SK-N-SH (cell line): ENCODE results near the gene APOF.
"Not testable (repeated sequence)": the region's sequence is repeated elsewhere in the genome, so short reads cannot be mapped to it uniquely, and the experiment has no call there.

Source experiments
- EP300 ChIP-seq, 2 experiments: IDR thresholded peaks; 2 replicates each; pipeline versions ENCODE4 v1.4.0 to v1.6.1; 2012; ENCODE audit warnings: borderline replicate concordance in 1 of 2, low read depth in 1 of 2, low read length in 1 of 2
- EZH2phosphoT487 ChIP-seq: fragments of 200-600 bp; sonication (generic); IDR thresholded peaks from 2 replicates; pipeline ENCODE4 v1.6.1; 2017; ENCODE audit warnings: low read depth, mixed run types, mild to moderate bottlenecking, antibody characterized with exemption, moderate library complexity, borderline replicate concordance
- NFIC ChIP-seq: IDR thresholded peaks from 2 replicates; pipeline ENCODE4 v1.4.0; 2012; ENCODE audit warnings: borderline replicate concordance
- NRF1 ChIP-seq: IDR thresholded peaks from 2 replicates; pipeline ENCODE4 v1.6.1; 2012; ENCODE audit warnings: low read depth, mild to moderate bottlenecking, low read length
- POLR2AphosphoS5 ChIP-seq: IDR thresholded peaks from 2 replicates; pipeline ENCODE4 v1.6.1; 2012; ENCODE audit warnings: low read depth, low read length
- RAD21 ChIP-seq: IDR thresholded peaks from 2 replicates; pipeline ENCODE4 v1.6.1; 2012; ENCODE audit warnings: mild to moderate bottlenecking, low read length
- RCOR1 ChIP-seq: fragments of 150-350 bp; IDR thresholded peaks from 2 replicates; pipeline ENCODE4 v1.6.1; 2017; ENCODE audit warnings: antibody characterized with exemption, low read length
- RXRA ChIP-seq: IDR thresholded peaks from 2 replicates; pipeline ENCODE4 v1.4.0; 2012; ENCODE audit warnings: low read depth, mild to moderate bottlenecking, borderline replicate concordance
- YY1 ChIP-seq: IDR thresholded peaks from 2 replicates; pipeline ENCODE4 v1.4.0; 2012; ENCODE audit warnings: low read depth, mild to moderate bottlenecking
- TF ChIP-seq, protein P1 (sequence below): fragments of 200-600 bp; sonication (generic); IDR thresholded peaks from 2 replicates; pipeline ENCODE4 v1.6.1; 2017; ENCODE audit warnings: antibody characterized with exemption, mild to moderate bottlenecking, moderate library complexity

DNA sequence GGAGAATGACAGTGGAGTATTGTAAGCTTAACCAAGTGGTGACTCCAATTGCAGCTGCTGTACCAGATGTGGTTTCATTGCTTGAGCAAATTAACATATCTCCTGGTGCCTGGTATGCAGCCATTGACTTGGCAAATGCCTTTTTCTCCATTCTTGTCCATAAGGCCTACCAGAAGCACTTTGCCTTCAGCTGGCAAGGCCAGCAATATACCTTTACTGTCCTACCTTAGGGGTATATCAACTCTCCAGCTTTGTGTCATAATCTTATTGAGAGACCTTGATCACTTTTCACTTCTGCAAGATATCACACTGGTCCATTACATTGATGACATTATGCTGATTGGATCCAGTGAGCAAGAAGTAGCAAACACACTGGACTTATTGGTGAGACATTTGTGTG, 39.0 kb upstream of the APOF start:
- not testable (repeated sequence) for TF ChIP-seq NRF1; RCOR1; NFIC; EP300 (IDR thresholded peaks at IDR 0.05; ENCODE audit: borderline replicate concordance in 1 of 2, low read depth in 1 of 2, low read length in 1 of 2); YY1; EZH2phosphoT487; POLR2AphosphoS5; RAD21; RXRA
- TF ChIP-seq, protein P1, sequence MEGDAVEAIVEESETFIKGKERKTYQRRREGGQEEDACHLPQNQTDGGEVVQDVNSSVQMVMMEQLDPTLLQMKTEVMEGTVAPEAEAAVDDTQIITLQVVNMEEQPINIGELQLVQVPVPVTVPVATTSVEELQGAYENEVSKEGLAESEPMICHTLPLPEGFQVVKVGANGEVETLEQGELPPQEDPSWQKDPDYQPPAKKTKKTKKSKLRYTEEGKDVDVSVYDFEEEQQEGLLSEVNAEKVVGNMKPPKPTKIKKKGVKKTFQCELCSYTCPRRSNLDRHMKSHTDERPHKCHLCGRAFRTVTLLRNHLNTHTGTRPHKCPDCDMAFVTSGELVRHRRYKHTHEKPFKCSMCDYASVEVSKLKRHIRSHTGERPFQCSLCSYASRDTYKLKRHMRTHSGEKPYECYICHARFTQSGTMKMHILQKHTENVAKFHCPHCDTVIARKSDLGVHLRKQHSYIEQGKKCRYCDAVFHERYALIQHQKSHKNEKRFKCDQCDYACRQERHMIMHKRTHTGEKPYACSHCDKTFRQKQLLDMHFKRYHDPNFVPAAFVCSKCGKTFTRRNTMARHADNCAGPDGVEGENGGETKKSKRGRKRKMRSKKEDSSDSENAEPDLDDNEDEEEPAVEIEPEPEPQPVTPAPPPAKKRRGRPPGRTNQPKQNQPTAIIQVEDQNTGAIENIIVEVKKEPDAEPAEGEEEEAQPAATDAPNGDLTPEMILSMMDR = not testable (repeated sequence)
